ENCODE results near the gene SAXO1. TPM values are rescaled to one million over a fixed set of nuclear protein-coding genes. Genes with fewer than 3 reads are reported as not detected.

Gene SAXO1
- total RNA-seq, 1 experiment from 2014 or later: not detected

- in situ Hi-C loops (cut with HindIII; ENCODE audit: low pct_unique_long_range_greater_than_20kb, low sequenced_read_pairs): no loop called here
Measured at GRCh38 chr9:18907927-18908625, 124.9 kb downstream of the SAXO1 start.

GRCh38 chr9:18906656-18907395, 126.2 kb downstream of the SAXO1 start:
- Histone ChIP-seq H3K36me3 (ENCODE audit: control insufficient read depth, insufficient read depth, low read length) (no peaks in the 10 kb centered on the region), H3K27ac (ENCODE audit: low read length) (no peak overlapping the region), H3K9me3 (ENCODE audit: control insufficient read depth, insufficient read depth, low read depth, low read length) (no peaks in the 10 kb centered on the region), H3K27me3 (ENCODE audit: control insufficient read depth, insufficient read depth, low read length) (no peaks in the 10 kb centered on the region), H3K4me3 (ENCODE audit: low read depth in 2 of 2, low read length in 2 of 2) (no peak overlapping the region), H3K4me1 (ENCODE audit: control insufficient read depth, insufficient read depth, low read length) (no peaks in the 10 kb centered on the region)
- ChIA-PET POLR2A (no interaction called here), CTCF (no interaction called here)
- DNase-seq (ENCODE audit: low read depth, low spot score) (no peak), ATAC-seq (no peak)
- in situ Hi-C loops (cut with HindIII; ENCODE audit: low pct_unique_long_range_greater_than_20kb, low sequenced_read_pairs): no loop called here
- BruUV-seq (replicated peaks): no TSS peak
- intact Hi-C loops (cut with micrococcal nuclease; ENCODE audit: unreplicated experiment): no loop called here
- TF ChIP-seq POLR2AphosphoS5 (IDR thresholded peaks at IDR 0.05; ENCODE audit: low read depth, low read length) (no peak), TCF7L2 (IDR thresholded peaks at IDR 0.05; ENCODE audit: low read depth, low read length) (no peak), CTCF (IDR thresholded peaks at IDR 0.05) (no peak), REST (IDR thresholded peaks at IDR 0.05; ENCODE audit: insufficient read depth in 1 of 2, low read depth in 2 of 2, low read length in 1 of 2) (no peak)

More at GRCh38 chr9:18907927-18908625, 124.9 kb downstream of the SAXO1 start:
- no peak for TF ChIP-seq SIN3A (IDR thresholded peaks at IDR 0.05; ENCODE audit: borderline replicate concordance, insufficient read depth, low read depth, low read length)
- TF ChIP-seq CTCF (IDR thresholded peaks at IDR 0.05): no peak
- TF ChIP-seq POLR2AphosphoS5 (IDR thresholded peaks at IDR 0.05; ENCODE audit: low read depth, low read length): no peak
- no peak for TF ChIP-seq TCF7L2 (IDR thresholded peaks at IDR 0.05; ENCODE audit: low read depth, low read length)
- no peak for TF ChIP-seq REST (IDR thresholded peaks at IDR 0.05; ENCODE audit: insufficient read depth in 1 of 2, low read depth in 2 of 2, low read length in 1 of 2)
- BruUV-seq (replicated peaks): no TSS peak
- CTCF ChIA-PET: no interaction called here
- no peak overlapping the region for H3K27ac ChIP-seq (ENCODE audit: low read length)
- H3K27me3 ChIP-seq (ENCODE audit: control insufficient read depth, insufficient read depth, low read length): no peaks in the 10 kb centered on the region
- H3K4me3 ChIP-seq (ENCODE audit: low read depth in 2 of 2, low read length in 2 of 2): no peak overlapping the region
- no peak for DNase-seq (ENCODE audit: low read depth, low spot score)
- POLR2A ChIA-PET: no interaction called here
- no peaks in the 10 kb centered on the region for H3K9me3 ChIP-seq (ENCODE audit: control insufficient read depth, insufficient read depth, low read depth, low read length)
- intact Hi-C loops (cut with micrococcal nuclease; ENCODE audit: unreplicated experiment): no loop called here
- H3K4me1 ChIP-seq (ENCODE audit: control insufficient read depth, insufficient read depth, low read length): no peaks in the 10 kb centered on the region
- H3K36me3 ChIP-seq (ENCODE audit: control insufficient read depth, insufficient read depth, low read length): no peaks in the 10 kb centered on the region
- no peak for ATAC-seq
